Measurements from ENCODE around the gene MMP12.

DNA sequence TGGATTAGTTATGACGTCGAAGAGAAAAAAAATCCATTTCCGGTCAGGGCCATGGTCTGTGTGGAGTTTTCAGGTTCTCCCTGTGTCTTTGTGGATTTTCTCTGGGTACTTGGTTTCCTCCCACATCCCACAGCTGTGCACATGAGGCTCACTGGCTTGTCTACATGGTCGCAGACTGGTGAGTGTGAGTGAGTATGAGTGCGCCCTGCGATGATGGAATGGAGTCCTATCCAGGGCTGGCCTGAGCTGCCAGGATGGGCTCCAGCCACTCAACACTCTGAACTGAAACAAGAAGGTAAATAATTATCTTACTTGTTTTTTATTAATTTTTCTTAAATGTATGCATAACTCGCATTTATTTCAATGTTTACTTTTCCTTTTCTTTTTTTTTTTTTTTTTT is 42.2 kb downstream of the MMP12 start:
- TF ChIP-seq, protein P1, sequence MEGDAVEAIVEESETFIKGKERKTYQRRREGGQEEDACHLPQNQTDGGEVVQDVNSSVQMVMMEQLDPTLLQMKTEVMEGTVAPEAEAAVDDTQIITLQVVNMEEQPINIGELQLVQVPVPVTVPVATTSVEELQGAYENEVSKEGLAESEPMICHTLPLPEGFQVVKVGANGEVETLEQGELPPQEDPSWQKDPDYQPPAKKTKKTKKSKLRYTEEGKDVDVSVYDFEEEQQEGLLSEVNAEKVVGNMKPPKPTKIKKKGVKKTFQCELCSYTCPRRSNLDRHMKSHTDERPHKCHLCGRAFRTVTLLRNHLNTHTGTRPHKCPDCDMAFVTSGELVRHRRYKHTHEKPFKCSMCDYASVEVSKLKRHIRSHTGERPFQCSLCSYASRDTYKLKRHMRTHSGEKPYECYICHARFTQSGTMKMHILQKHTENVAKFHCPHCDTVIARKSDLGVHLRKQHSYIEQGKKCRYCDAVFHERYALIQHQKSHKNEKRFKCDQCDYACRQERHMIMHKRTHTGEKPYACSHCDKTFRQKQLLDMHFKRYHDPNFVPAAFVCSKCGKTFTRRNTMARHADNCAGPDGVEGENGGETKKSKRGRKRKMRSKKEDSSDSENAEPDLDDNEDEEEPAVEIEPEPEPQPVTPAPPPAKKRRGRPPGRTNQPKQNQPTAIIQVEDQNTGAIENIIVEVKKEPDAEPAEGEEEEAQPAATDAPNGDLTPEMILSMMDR (IDR thresholded peaks at IDR 0.05; ENCODE audit: borderline replicate concordance, extremely low read depth, low read length, poor library complexity, severe bottlenecking): no peak
- no peak for TF ChIP-seq EZH2 (IDR thresholded peaks at IDR 0.05; ENCODE audit: borderline replicate concordance, low read depth, low read length, severe bottlenecking)
